AG09319 (cell line): ENCODE data around the gene GDF9.

Source experiments
- DNase-seq: peaks from one replicate; pipeline ENCODE4 v3.0.0-alpha.2; 2010; ENCODE audit warnings: low read depth; ENCODE audit errors: extremely low read depth
- TF ChIP-seq, protein P1 (sequence below): IDR thresholded peaks from 2 replicates; pipeline ENCODE4 v1.5.1; 2011; ENCODE audit warnings: low read depth, mild to moderate bottlenecking, inconsistent platforms, low read length, moderate library complexity

GDF9 gene

DNA sequence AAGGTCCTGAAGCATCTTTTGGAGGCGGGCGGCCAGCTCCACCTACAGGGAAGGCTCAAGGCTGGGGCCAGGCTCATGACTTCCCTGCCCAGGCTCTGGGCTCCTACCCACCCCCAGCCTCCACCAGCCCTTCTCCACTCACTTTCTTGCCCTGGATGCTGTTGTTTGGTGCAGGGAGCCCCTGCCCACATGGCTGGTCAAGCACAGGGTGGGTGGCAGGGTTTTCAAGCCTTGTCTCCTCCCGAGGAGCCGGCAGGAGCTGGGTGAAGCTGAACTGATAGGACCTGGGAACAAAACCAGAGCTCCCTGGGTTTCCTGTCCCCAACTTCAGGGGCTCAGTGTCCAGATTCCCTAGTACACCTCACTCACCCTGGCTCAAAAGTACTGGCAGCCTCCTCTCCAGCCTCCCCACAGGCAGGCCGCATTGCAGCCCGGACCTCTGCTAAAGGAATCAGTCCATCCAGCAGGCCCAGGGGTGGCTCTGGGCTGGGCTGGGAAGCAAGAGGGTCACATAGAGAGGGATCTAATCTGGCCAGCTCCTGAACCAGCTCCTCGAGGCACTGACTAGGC, 42.7 kb downstream of the GDF9 start:
- DNase-seq, result no peak
- TF ChIP-seq, protein P1, sequence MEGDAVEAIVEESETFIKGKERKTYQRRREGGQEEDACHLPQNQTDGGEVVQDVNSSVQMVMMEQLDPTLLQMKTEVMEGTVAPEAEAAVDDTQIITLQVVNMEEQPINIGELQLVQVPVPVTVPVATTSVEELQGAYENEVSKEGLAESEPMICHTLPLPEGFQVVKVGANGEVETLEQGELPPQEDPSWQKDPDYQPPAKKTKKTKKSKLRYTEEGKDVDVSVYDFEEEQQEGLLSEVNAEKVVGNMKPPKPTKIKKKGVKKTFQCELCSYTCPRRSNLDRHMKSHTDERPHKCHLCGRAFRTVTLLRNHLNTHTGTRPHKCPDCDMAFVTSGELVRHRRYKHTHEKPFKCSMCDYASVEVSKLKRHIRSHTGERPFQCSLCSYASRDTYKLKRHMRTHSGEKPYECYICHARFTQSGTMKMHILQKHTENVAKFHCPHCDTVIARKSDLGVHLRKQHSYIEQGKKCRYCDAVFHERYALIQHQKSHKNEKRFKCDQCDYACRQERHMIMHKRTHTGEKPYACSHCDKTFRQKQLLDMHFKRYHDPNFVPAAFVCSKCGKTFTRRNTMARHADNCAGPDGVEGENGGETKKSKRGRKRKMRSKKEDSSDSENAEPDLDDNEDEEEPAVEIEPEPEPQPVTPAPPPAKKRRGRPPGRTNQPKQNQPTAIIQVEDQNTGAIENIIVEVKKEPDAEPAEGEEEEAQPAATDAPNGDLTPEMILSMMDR, result no peak

DNA sequence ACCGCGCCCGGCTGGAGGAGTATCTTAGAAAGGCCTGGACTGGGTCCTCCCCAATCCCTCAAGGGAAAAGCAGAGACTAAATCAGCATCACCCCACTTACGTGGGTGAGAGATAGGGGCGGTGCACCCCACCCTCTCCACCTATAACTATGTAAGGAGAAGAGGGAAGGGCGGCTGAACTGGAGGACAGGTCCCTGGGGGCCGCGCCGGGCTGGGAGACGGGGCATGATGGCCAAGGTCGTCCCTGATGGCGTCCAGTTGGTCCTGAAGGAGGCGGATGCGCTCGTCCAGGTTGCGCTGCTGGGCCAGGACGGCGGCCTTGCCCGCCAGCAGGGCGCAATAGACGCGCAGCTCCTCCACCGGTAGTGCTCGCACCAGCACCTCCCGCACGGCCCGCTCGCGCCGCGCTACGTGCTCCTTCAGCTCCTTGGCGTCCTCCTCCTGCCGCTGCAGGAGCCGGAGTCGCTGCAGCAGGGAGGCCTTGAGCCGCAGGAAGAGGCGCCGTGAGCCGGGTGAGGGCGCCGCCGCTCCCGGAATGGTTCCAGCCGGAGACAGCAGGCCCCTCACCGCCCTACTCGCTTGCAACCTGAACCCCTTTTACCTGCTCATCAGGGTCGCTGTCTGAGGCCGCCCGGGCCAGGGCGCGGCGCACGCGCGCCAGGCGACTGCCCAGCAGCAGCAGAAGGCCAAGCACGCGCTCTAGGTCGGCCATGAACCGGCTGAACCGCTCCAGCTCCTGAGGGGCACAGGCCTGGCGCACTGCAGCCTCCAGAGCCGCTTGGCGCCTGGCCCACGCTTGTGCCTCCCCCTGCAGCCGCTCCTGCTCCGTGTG, 43.4 kb downstream of the GDF9 start:
- TF ChIP-seq, protein P1, result no peak
- DNase-seq, result no peak

GRCh38 chr5:132821791-132822190, 44.5 kb downstream of the GDF9 start:
- TF ChIP-seq, protein P1, result no peak
- DNase-seq, result no peak

DNA sequence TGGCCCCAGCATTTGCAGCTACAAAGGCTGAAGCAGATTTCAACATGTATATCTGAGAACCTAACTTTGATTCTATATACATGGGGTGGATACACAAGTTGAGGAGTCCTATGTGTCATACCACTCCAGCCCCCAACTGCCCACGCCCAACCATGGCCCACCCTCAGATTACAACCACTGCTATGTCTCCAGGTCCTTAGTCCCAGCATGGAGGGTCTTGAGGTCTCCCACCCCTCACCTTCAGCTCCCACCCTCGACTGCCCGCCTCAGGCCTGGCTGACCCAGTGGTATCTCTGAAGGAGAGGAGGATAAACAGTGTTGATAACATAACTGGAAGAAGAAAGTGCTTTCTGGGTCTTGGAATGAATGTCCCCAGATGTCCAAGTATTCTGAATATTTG, 44.9 kb downstream of the GDF9 start:
- TF ChIP-seq, protein P1, result no peak
- DNase-seq, result no peak

DNA sequence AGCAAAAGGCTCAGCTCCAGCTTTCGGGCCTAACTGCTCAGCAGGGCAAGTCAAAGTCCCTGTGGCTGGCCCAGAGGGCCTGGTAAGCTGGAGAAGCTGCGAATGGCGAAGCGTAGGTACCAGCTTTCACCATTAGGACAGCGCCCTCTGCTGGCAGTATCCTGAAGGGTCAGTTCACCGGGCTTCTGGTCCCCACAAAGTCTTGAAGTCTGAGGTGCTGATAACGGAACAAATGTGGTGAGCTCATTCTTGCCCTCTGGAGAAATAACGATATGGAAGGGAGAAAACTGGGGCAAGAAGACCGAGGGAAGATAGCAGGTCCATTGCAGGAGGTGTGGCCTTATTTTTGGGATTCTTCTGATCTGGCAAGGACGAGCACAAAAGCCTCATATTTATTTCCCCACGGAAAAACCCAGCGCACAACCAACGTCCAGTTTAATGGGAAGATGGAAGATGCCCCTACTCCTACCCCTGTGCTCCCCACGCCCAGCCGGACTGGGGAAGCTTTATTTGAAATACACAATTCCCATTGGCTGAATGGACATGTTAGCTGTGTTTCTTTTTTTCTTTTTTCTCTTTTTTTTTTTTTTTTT, 46.0 kb downstream of the GDF9 start:
- peak; percentile 79 for DNase-seq
- TF ChIP-seq, protein P1, result peak; percentile 86

GRCh38 chr5:132819468-132819867, 46.8 kb downstream of the GDF9 start:
- no peak for DNase-seq
- TF ChIP-seq, protein P1, result no peak

DNA sequence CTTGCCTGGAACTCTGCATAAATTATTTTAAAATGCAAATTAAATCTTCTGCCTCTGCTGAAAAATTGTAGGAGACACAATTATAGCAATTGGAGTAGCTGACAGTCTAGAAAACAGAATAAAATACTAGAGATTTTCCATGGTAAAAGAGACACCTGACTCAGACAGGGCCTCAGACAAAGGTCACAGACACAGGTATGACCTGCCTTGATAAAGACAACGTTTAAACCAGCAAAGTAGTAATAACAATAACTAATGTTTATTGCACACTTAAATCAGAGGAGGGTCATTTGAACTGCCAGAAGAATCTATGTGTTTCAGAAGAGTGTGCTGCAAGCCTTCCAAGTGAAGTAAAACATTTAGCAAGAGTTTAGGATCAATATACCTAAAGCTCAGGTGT, 49.3 kb downstream of the GDF9 start:
- TF ChIP-seq, protein P1, result no peak
- no peak for DNase-seq
